Caco-2 (cell line): Measurements from ENCODE around the gene KRT85. TPM values are rescaled to one million over a fixed set of nuclear protein-coding genes. Genes with fewer than 3 reads are reported as not detected.

Experiments
- Bru-seq: library from RNA; stranded (reverse); fragments of 400-500 nt; gene quantifications from one replicate; lab custom pipeline; 2021; lab: Mats Ljungman, UMichigan
- BruChase-seq, 2 experiments: library from RNA; stranded (reverse); fragments of 400-500 nt; gene quantifications; one replicate each; lab custom pipeline; 2021; lab: Mats Ljungman, UMichigan
- BruUV-seq: library from RNA; stranded (reverse); fragments of 400-500 nt; replicated peaks from 2 replicates; lab custom pipeline; 2021; lab: Mats Ljungman, UMichigan
- CTCF ChIA-PET: fragments of 300-600 bp; sonication (Branson Sonifier 250); formaldehyde crosslinking; loops from one replicate; lab custom pipeline; 2022; ENCODE audit warnings: antibody characterized with exemption; lab: Charles Lee
- POLR2A ChIA-PET: fragments of 300-600 bp; sonication (Branson Sonifier 250); formaldehyde crosslinking; loops from one replicate; lab custom pipeline; 2022; ENCODE audit warnings: antibody characterized with exemption; lab: Charles Lee
- DNase-seq, 2 experiments: peaks; one replicate each; pipeline versions ENCODE4 v3.0.0 to v3.0.0-alpha.2; 2020 to 2022
- H3K27me3 ChIP-seq: replicated peaks from 2 replicates; pipeline ENCODE4 v1.6.0; 2011; ENCODE audit warnings: low read length; ENCODE audit not compliant: control insufficient read depth, insufficient read depth
- H3K36me3 ChIP-seq: 2 replicates; pipeline ENCODE4 v1.5.1; 2011; ENCODE audit warnings: low read length; ENCODE audit not compliant: control insufficient read depth, insufficient read depth
- H3K4me1 ChIP-seq: fragments of 250-450 bp; sonication (Bioruptor Pico); 2 replicates; pipeline ENCODE4 v1.5.1; 2020; ENCODE audit warnings: mild to moderate bottlenecking
- H3K4me3 ChIP-seq: 2 replicates; pipeline ENCODE4 v1.5.1; 2011; ENCODE audit warnings: low read depth, mild to moderate bottlenecking, control low read depth, low read length
- H3K9me3 ChIP-seq: fragments of 250-450 bp; sonication (Bioruptor Pico); 2 replicates; pipeline ENCODE4 v1.5.1; 2020; ENCODE audit warnings: mild to moderate bottlenecking, moderate library complexity
- H3K27ac Mint-ChIP-seq: one replicate; pipeline ENCODE4 v1.8.0; 2022; ENCODE audit warnings: mixed read lengths; ENCODE audit not compliant: unreplicated experiment
- H3K27me3 Mint-ChIP-seq: one replicate; pipeline ENCODE4 v1.8.0; 2022; ENCODE audit warnings: mixed read lengths; ENCODE audit not compliant: insufficient read depth, unreplicated experiment
- H3K36me3 Mint-ChIP-seq: one replicate; pipeline ENCODE4 v1.8.0; 2022; ENCODE audit warnings: mild to moderate bottlenecking, mixed read lengths; ENCODE audit not compliant: insufficient read depth, unreplicated experiment
- H3K4me1 Mint-ChIP-seq: one replicate; pipeline ENCODE4 v1.8.0; 2022; ENCODE audit warnings: low read depth, mixed read lengths; ENCODE audit not compliant: unreplicated experiment
- H3K4me3 Mint-ChIP-seq: one replicate; pipeline ENCODE4 v1.8.0; 2022; ENCODE audit warnings: mild to moderate bottlenecking, moderate library complexity, mixed read lengths; ENCODE audit not compliant: unreplicated experiment
- H3K9me3 Mint-ChIP-seq: one replicate; pipeline ENCODE4 v1.8.0; 2022; ENCODE audit warnings: mixed read lengths; ENCODE audit not compliant: unreplicated experiment
- CTCF ChIP-seq, 2 experiments: fragments of 200-600 bp in 1 of 2; IDR thresholded peaks; 1 replicate in 1 of 2; 2 replicates in 1 of 2; pipeline versions ENCODE4 v1.5.1 to v1.8.0; 2011 to 2022; ENCODE audit warnings: antibody characterized with exemption in 1 of 2, control low read depth in 1 of 2, inconsistent platforms in 1 of 2, low read depth in 1 of 2, low read length in 1 of 2, mild to moderate bottlenecking in 1 of 2, moderate library complexity in 1 of 2; ENCODE audit not compliant: insufficient read depth in 1 of 2, severe bottlenecking in 1 of 2, unreplicated experiment in 1 of 2
- intact Hi-C: fragments of 100-400 bp; cut with micrococcal nuclease; formaldehyde crosslinking; loops from one replicate; pipeline ENCODE4 v1.10.0; 2022; ENCODE audit not compliant: unreplicated experiment
- long read RNA-seq: library from polyadenylated mRNA; stranded (forward); transcript quantifications from one replicate; pipeline ENCODE4 v2.0.0, GENCODE V29; 2022
- total RNA-seq: library from RNA; stranded (reverse); gene quantifications from 2 replicates; pipeline ENCODE4 v1.2.3, GENCODE V29; 2022

The KRT85 gene
- total RNA-seq (not detected in 2 replicates), Bru-seq, nascent RNA (not detected), BruChase-seq, experiment 1, labeled RNA remaining after a 2-hour chase (not detected), BruChase-seq, experiment 2, labeled RNA remaining after a 6-hour chase (not detected)
- long read RNA-seq = 0 reads

- no peaks in the 10 kb centered on the region for H3K9me3 Mint-ChIP-seq
- H3K36me3 ChIP-seq = no peaks in the 10 kb centered on the region
- no peaks in the 10 kb centered on the region for H3K27me3 Mint-ChIP-seq
- H3K4me1 Mint-ChIP-seq = peaks cover 4% of the 10 kb centered on the region
- no peaks in the 10 kb centered on the region for H3K27me3 ChIP-seq
- H3K4me3 ChIP-seq = no peak within 1 kb of the TSS
- H3K4me3 Mint-ChIP-seq = no peak within 1 kb of the TSS
- intact Hi-C loops = no loop called here
- ChIA-PET POLR2A (no interaction called here), CTCF (interaction anchor here (1.7 kb wide), 1 partner anchor 210 kb away, joined by 6 read pairs; no protein-coding TSS in a partner anchor)
- no peaks in the 10 kb centered on the region for H3K36me3 Mint-ChIP-seq
- no peak for DNase-seq
- no peaks in the 10 kb centered on the region for H3K4me1 ChIP-seq
- no peak within 1 kb of the TSS for H3K27ac Mint-ChIP-seq
- no peak for TF ChIP-seq CTCF (IDR thresholded peaks at IDR 0.05; ENCODE audit: insufficient read depth in 1 of 2, low read depth in 1 of 2, low read length in 1 of 2, severe bottlenecking in 1 of 2, unreplicated experiment in 1 of 2)
- no TSS peak for BruUV-seq
- no peaks in the 10 kb centered on the region for H3K9me3 ChIP-seq
Measured at GRCh38 chr12:52366738-52367485, at the start of gene KRT85. TSS of gene KRT85 (minus strand) at chr12:52367481. CDS start at chr12:52367405, 76 bp downstream.

- no peak overlapping the region for H3K4me3 ChIP-seq
- ChIA-PET POLR2A (no interaction called here), CTCF (no interaction called here)
- H3K4me1 ChIP-seq = no peaks in the 10 kb centered on the region
- peaks cover 5% of the 10 kb centered on the region for H3K4me1 Mint-ChIP-seq
- H3K9me3 Mint-ChIP-seq = no peaks in the 10 kb centered on the region
- H3K27ac Mint-ChIP-seq = no peak overlapping the region
- DNase-seq = no peak
- TF ChIP-seq CTCF (IDR thresholded peaks at IDR 0.05; ENCODE audit: insufficient read depth in 1 of 2, low read depth in 1 of 2, low read length in 1 of 2, severe bottlenecking in 1 of 2, unreplicated experiment in 1 of 2) = no peak
- H3K27me3 Mint-ChIP-seq = no peaks in the 10 kb centered on the region
- no peaks in the 10 kb centered on the region for H3K36me3 Mint-ChIP-seq
- BruUV-seq = no TSS peak
- no peaks in the 10 kb centered on the region for H3K27me3 ChIP-seq
- intact Hi-C loops = no loop called here
- H3K9me3 ChIP-seq = no peaks in the 10 kb centered on the region
- H3K4me3 Mint-ChIP-seq = no peak overlapping the region
- H3K36me3 ChIP-seq = no peaks in the 10 kb centered on the region
Measured at GRCh38 chr12:52416795-52417194, 49.5 kb upstream of the KRT85 start.

- Histone ChIP-seq H3K4me1 (no peaks in the 10 kb centered on the region), H3K9me3 (no peaks in the 10 kb centered on the region), H3K4me3 (no peak overlapping the region), H3K36me3 (no peaks in the 10 kb centered on the region), H3K27me3 (no peaks in the 10 kb centered on the region)
- no peak for TF ChIP-seq CTCF (IDR thresholded peaks at IDR 0.05; ENCODE audit: insufficient read depth in 1 of 2, low read depth in 1 of 2, low read length in 1 of 2, severe bottlenecking in 1 of 2, unreplicated experiment in 1 of 2)
- intact Hi-C loops = no loop called here
- ChIA-PET POLR2A (no interaction called here), CTCF (no interaction called here)
- no peak overlapping the region for H3K27ac Mint-ChIP-seq
- no peak for DNase-seq
- H3K9me3 Mint-ChIP-seq = no peaks in the 10 kb centered on the region
- peaks cover 5% of the 10 kb centered on the region for H3K4me1 Mint-ChIP-seq
- no peaks in the 10 kb centered on the region for H3K36me3 Mint-ChIP-seq
- no peaks in the 10 kb centered on the region for H3K27me3 Mint-ChIP-seq
- BruUV-seq = no TSS peak
- H3K4me3 Mint-ChIP-seq = no peak overlapping the region
Measured at GRCh38 chr12:52415870-52416750, 48.8 kb upstream of the KRT85 start.
